Kidney (tissue), 14 donors: Measurements from ENCODE around the gene BNC2. TPM values are rescaled to one million over a fixed set of nuclear protein-coding genes. Genes with fewer than 3 reads are reported as not detected.

Experiments used
- DNase-seq, 5 donors: peaks; one replicate each; pipeline ENCODE4 v3.0.0-alpha.2; 2013 to 2020
- FAIRE-seq: peaks from 2 replicates; lab custom pipeline; 2012; peaks lifted over from hg19 to GRCh38; lab: Jason Lieb, UNC
- H3K27ac ChIP-seq, 2 donors: one replicate each; pipeline ENCODE4 v1.7.0; 2013; ENCODE audit warnings: low read depth in 2 of 2, low read length in 2 of 2, inconsistent platforms in 1 of 2
- H3K27me3 ChIP-seq: one replicate; pipeline ENCODE4 v1.7.1; 2013; ENCODE audit warnings: low read length, inconsistent platforms; ENCODE audit not compliant: control insufficient read depth, insufficient read depth
- H3K36me3 ChIP-seq, 3 donors: one replicate each; pipeline versions ENCODE4 v1.7.0 to v1.7.1; 2013; ENCODE audit warnings: low read length in 3 of 3, control low read depth in 1 of 3, inconsistent platforms in 1 of 3; ENCODE audit not compliant: insufficient read depth in 3 of 3, control insufficient read depth in 2 of 3
- H3K4me1 ChIP-seq, 3 donors: one replicate each; pipeline versions ENCODE4 v1.7.0 to v1.7.1; 2013; ENCODE audit warnings: low read length in 3 of 3, inconsistent platforms in 1 of 3, low read depth in 1 of 3; ENCODE audit not compliant: control insufficient read depth in 2 of 3, insufficient read depth in 2 of 3
- H3K4me3 ChIP-seq, 3 donors: one replicate each; pipeline versions ENCODE4 v1.7.0 to v1.8.1; 2013; ENCODE audit warnings: low read length in 3 of 3, control low read depth in 1 of 3, inconsistent platforms in 1 of 3
- H3K9ac ChIP-seq, 3 donors: one replicate each; pipeline versions ENCODE4 v1.7.0 to v1.7.1; 2013; ENCODE audit warnings: low read length in 3 of 3, control low read depth in 1 of 3, inconsistent platforms in 1 of 3
- H3K9me3 ChIP-seq, 3 donors: one replicate each; pipeline versions ENCODE4 v1.7.0 to v1.7.1; 2013; ENCODE audit warnings: low read length in 3 of 3, control low read depth in 1 of 3, inconsistent platforms in 1 of 3; ENCODE audit not compliant: control insufficient read depth in 2 of 3, insufficient read depth in 1 of 3
- intact Hi-C: fragments of 100-400 bp; cut with DNase I; formaldehyde crosslinking; loops from one replicate; pipeline ENCODE4 v1.11.1; 2022
- polyA plus RNA-seq: library from polyadenylated mRNA; stranded (reverse); fragments of 350-450 nt; fragmentation: Illumina TruSeq; extraction: RNeasy Lipid Tissue Mini Kit (QIAGEN cat#74804); gene quantifications from one replicate; pipeline ENCODE4 v1.2.3, GENCODE V29; 2014; ENCODE audit warnings: low read depth, low replicate concordance; ENCODE audit not compliant: insufficient read depth
- total RNA-seq: library from RNA; stranded (reverse); fragmentation: NEBNext Ultra II Directional; extraction: Animal tissue kit (Norgen Biotek cat#: 25700); gene quantifications from one replicate; pipeline ENCODE4 v1.2.1, GENCODE V29; 2021
- TF ChIP-seq, protein P1 (sequence below): IDR thresholded peaks from 3 replicates; pipeline ENCODE4 v1.5.1; 2012; ENCODE audit warnings: mild to moderate bottlenecking, moderate library complexity, borderline replicate concordance; ENCODE audit not compliant: insufficient read depth; ENCODE audit errors: extremely low read depth
- donor health status: control.
- donor health status: control.
- donor health status: control.
- donor health status: control.
- donor health status: control.
- donor health status: DM: yes; HTN: yes; CAD: no.
- donor health status: Normal renal cell carcinoma (clear cell type).

Gene BNC2
- total and polyA plus RNA-seq, 2 donors from 2014 or later = 5.4 to 37.9 TPM

- FAIRE-seq = no peak
- Histone ChIP-seq H3K27me3 (no peaks in the 10 kb centered on the region), H3K4me1 (no peaks in the 10 kb centered on the region), H3K9ac (no peak overlapping the region), H3K27ac (no peak overlapping the region), H3K36me3 (no peaks in the 10 kb centered on the region), H3K4me3 (no peak overlapping the region), H3K9me3 (no peaks in the 10 kb centered on the region)
- TF ChIP-seq, protein P1, sequence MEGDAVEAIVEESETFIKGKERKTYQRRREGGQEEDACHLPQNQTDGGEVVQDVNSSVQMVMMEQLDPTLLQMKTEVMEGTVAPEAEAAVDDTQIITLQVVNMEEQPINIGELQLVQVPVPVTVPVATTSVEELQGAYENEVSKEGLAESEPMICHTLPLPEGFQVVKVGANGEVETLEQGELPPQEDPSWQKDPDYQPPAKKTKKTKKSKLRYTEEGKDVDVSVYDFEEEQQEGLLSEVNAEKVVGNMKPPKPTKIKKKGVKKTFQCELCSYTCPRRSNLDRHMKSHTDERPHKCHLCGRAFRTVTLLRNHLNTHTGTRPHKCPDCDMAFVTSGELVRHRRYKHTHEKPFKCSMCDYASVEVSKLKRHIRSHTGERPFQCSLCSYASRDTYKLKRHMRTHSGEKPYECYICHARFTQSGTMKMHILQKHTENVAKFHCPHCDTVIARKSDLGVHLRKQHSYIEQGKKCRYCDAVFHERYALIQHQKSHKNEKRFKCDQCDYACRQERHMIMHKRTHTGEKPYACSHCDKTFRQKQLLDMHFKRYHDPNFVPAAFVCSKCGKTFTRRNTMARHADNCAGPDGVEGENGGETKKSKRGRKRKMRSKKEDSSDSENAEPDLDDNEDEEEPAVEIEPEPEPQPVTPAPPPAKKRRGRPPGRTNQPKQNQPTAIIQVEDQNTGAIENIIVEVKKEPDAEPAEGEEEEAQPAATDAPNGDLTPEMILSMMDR = no peak
- DNase-seq = no peak
- intact Hi-C loops = no loop called here
These were observed 103.1 kb downstream of the BNC2 start for GRCh38 chr9:16767366-16767765.

DNA sequence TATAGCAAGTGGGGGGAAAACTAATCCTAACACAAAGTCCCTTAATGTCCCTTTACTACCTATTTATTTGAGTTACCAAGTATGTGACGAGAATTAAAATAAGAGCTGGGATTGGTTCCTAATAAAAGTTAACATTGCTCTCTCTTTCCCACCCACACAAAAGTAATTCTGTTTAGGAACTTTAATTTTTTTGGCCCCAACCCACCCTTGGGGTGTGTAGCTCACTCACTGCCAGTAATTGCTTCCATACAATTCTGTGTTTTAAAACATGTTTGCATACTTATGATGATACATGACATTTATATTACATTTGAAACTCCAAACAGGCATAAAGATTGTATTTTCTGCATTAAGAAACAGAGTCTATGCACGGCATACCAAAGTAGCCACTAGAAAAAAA lies 106.5 kb downstream of the BNC2 start:
- Histone ChIP-seq H3K9me3 (no peaks in the 10 kb centered on the region), H3K4me3 (no peak overlapping the region), H3K27ac (no peak overlapping the region), H3K36me3 (no peaks in the 10 kb centered on the region), H3K4me1 (no peaks in the 10 kb centered on the region), H3K27me3 (no peaks in the 10 kb centered on the region), H3K9ac (no peak overlapping the region)
- DNase-seq (no peak), FAIRE-seq (no peak)
- intact Hi-C loops = no loop called here
- TF ChIP-seq, protein P1 = no peak

DNA sequence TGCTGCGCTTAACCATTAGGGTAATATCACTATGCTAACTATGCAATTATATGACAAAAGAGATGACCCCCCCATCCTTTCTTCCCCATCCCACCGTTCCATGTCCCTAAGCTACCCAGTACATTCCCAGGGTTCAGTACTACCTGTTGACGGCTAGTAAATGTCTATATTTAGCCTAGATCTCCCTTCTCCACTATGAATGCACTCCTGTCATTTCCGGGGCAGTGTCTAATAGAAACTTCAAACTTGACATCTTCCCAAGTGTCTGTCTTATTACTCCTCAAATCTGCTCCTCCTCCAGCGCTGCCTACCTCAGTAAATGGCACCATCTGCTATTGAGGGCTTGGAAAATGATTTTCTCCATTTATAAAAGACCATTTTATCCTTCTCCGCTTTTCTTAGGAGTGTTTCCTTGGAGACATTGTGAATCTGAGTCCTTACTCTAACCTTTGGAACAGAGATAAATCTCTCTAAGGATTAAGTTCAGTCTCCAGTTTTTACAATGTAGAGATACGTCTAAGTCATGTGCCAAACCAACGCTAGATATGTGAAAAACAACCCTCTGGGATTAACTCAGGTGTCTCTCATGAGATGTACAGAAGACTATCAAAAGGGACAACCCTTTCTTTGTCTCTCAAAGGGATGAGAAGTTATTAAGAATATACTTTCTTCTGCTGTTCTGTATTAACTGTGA lies 114.9 kb downstream of the BNC2 start:
- no peaks in the 10 kb centered on the region for H3K27me3 ChIP-seq
- intact Hi-C loops = no loop called here
- H3K4me1 ChIP-seq = no peaks in the 10 kb centered on the region
- no peak overlapping the region for H3K4me3 ChIP-seq
- no peak overlapping the region for H3K9ac ChIP-seq
- no peaks in the 10 kb centered on the region for H3K36me3 ChIP-seq
- no peak overlapping the region for H3K27ac ChIP-seq
- H3K9me3 ChIP-seq = no peaks in the 10 kb centered on the region
- FAIRE-seq (no peak), DNase-seq (no peak)
- TF ChIP-seq, protein P1 = no peak

- Histone ChIP-seq H3K36me3 (no peaks in the 10 kb centered on the region), H3K9me3 (no peaks in the 10 kb centered on the region), H3K9ac (no peak overlapping the region), H3K27me3 (no peaks in the 10 kb centered on the region), H3K4me1 (no peaks in the 10 kb centered on the region), H3K27ac (no peak overlapping the region), H3K4me3 (no peak overlapping the region)
- TF ChIP-seq, protein P1 = no peak
- FAIRE-seq (no peak), DNase-seq (no peak)
- intact Hi-C loops = no loop called here
These were observed 115.8 kb downstream of the BNC2 start for GRCh38 chr9:16754662-16755061.
